GM12878 (cell line): ENCODE results near the gene TPBG. TPM values are rescaled to one million over a fixed set of nuclear protein-coding genes. Genes with fewer than 3 reads are reported as not detected.
"Not testable (repeated sequence)": the region's sequence is repeated elsewhere in the genome, so short reads cannot be mapped to it uniquely, and the experiment has no call there.

ENCODE experiments used
- ATAC-seq: fragments of 200-7000 bp; cut with Tn5 transposase; 3 replicates; pipeline ENCODE4 v1.9.1; 2020; ENCODE audit warnings: mild to moderate bottlenecking, moderate library complexity
- BruUV-seq: library from RNA; stranded (reverse); fragments of 400-500 nt; replicated peaks from 2 replicates; lab custom pipeline; 2021; lab: Mats Ljungman, UMichigan
- CTCF ChIA-PET: fragments of 300-600 bp; sonication (Branson Sonifier 250); formaldehyde crosslinking; extraction: SDS; loops from one replicate; lab custom pipeline; 2021; ENCODE audit warnings: inconsistent platforms; lab: Yijun Ruan, JAX
- POLR2A ChIA-PET: fragments of 350-600 bp; formaldehyde crosslinking; extraction: SDS; loops from one replicate; lab custom pipeline; 2021; ENCODE audit warnings: inconsistent platforms; lab: Charles Lee
- RAD21 ChIA-PET: fragments of 300-600 bp; sonication (Branson Sonifier 250); formaldehyde crosslinking; loops from one replicate; lab custom pipeline; 2023; ENCODE audit warnings: antibody characterized with exemption; ENCODE audit not compliant: unreplicated experiment; lab: Charles Lee
- SMC1A ChIA-PET: fragments of 300-600 bp; sonication (Branson Sonifier 250); formaldehyde crosslinking; loops from one replicate; lab custom pipeline; 2023; ENCODE audit not compliant: unreplicated experiment, uncharacterized antibody; lab: Charles Lee
- DNase-seq: peaks from one replicate; pipeline ENCODE4 v3.0.0-alpha.2; 2011; ENCODE audit warnings: low read depth, low spot score
- FAIRE-seq: peaks from 3 replicates; lab custom pipeline; 2011; peaks lifted over from hg19 to GRCh38; lab: Jason Lieb, UNC
- H2AFZ ChIP-seq: 2 replicates; pipeline ENCODE4 v1.6.0; 2011; ENCODE audit warnings: low read depth, low read length, control low read depth; ENCODE audit not compliant: control insufficient read depth
- H3K27ac ChIP-seq: 2 replicates; pipeline ENCODE4 v1.5.1; 2011; ENCODE audit warnings: control low read depth; ENCODE audit not compliant: control insufficient read depth, insufficient read depth
- H3K27me3 ChIP-seq, 2 experiments: replicated peaks in 1 of 2; 2 replicates each; pipeline versions ENCODE4 v1.6.0 to v1.6.1; 2011; ENCODE audit warnings: low read length in 1 of 2; ENCODE audit not compliant: control insufficient read depth in 2 of 2, insufficient read depth in 2 of 2
- H3K36me3 ChIP-seq, 2 experiments: 2 replicates each; pipeline ENCODE4 v1.5.1; 2011; ENCODE audit warnings: low read length in 1 of 2; ENCODE audit not compliant: control insufficient read depth in 2 of 2, insufficient read depth in 2 of 2
- H3K4me1 ChIP-seq: 2 replicates; pipeline ENCODE4 v1.6.1; 2011; ENCODE audit warnings: mild to moderate bottlenecking, low read length, moderate library complexity, mixed read lengths; ENCODE audit not compliant: control insufficient read depth, insufficient read depth
- H3K4me2 ChIP-seq: 2 replicates; pipeline ENCODE4 v1.6.0; 2011; ENCODE audit warnings: control low read depth; ENCODE audit not compliant: control insufficient read depth, insufficient read depth
- H3K4me3 ChIP-seq: fragments of 200-600 bp; sonication (generic); 2 replicates; pipeline ENCODE4 v1.5.1; 2016
- H3K79me2 ChIP-seq: 2 replicates; pipeline ENCODE4 v1.6.0; 2011; ENCODE audit warnings: low read length; ENCODE audit not compliant: control insufficient read depth, insufficient read depth
- H3K9ac ChIP-seq: 2 replicates; pipeline ENCODE4 v1.8.0; 2011; ENCODE audit warnings: low read length, control low read depth, mixed read lengths; ENCODE audit not compliant: control insufficient read depth, insufficient read depth
- H3K9me3 ChIP-seq: replicated peaks from 3 replicates; pipeline ENCODE4 v1.5.1; 2011; ENCODE audit warnings: mild to moderate bottlenecking, low read length; ENCODE audit not compliant: control insufficient read depth, insufficient read depth
- H4K20me1 ChIP-seq: 2 replicates; pipeline ENCODE4 v1.6.0; 2011; ENCODE audit not compliant: control insufficient read depth, insufficient read depth
- BACH1 ChIP-seq: fragments of 450-650 bp; IDR thresholded peaks from 2 replicates; pipeline ENCODE4 v1.6.1; 2017; ENCODE audit warnings: mild to moderate bottlenecking, borderline replicate concordance
- CREB1 ChIP-seq: IDR thresholded peaks from 2 replicates; pipeline ENCODE4 v1.6.1; 2012; ENCODE audit warnings: low read depth, mild to moderate bottlenecking, inconsistent platforms
- EGR1 ChIP-seq, 2 experiments: IDR thresholded peaks; 1 replicate in 1 of 2; 2 replicates in 1 of 2; pipeline ENCODE4 v1.6.1; 2011 to 2012; ENCODE audit warnings: low read depth in 2 of 2, low read length in 2 of 2, borderline replicate concordance in 1 of 2, mild to moderate bottlenecking in 1 of 2, moderate library complexity in 1 of 2
- FOXK2 ChIP-seq: fragments of 450-650 bp; IDR thresholded peaks from 2 replicates; pipeline ENCODE4 v1.6.1; 2017; ENCODE audit warnings: mild to moderate bottlenecking, moderate library complexity
- NRF1 ChIP-seq: conservative IDR thresholded peaks from 2 replicates; pipeline ENCODE4 v1.6.1; 2011; ENCODE audit warnings: mild to moderate bottlenecking, low read depth, low read length, improper control_type of control experiment
- SREBF2 ChIP-seq: IDR thresholded peaks from 2 replicates; pipeline ENCODE4 v1.6.1; 2012; ENCODE audit warnings: mild to moderate bottlenecking, low read length
- TAF1 ChIP-seq: IDR thresholded peaks from 2 replicates; pipeline ENCODE4 v1.6.1; 2011; ENCODE audit warnings: mild to moderate bottlenecking, low read depth, low read length, borderline replicate concordance
- TARDBP ChIP-seq: IDR thresholded peaks from 2 replicates; pipeline ENCODE4 v1.6.1; 2016; ENCODE audit warnings: borderline replicate concordance
- whole genome bisulfite sequencing: methylation state at CpG from one replicate; pipeline ENCODE4 v1.1.6; 2016; ENCODE audit warnings: low lambda C conversion rate; ENCODE audit not compliant: insufficient replicate concordance, insufficient coverage; ENCODE audit errors: missing lambda C conversion rate; 5-methylcytosine and 5-hydroxymethylcytosine counted together
- in situ Hi-C: fragments of 300-500 bp; cut with MboI; formaldehyde crosslinking; loops from 9 replicates; pipeline ENCODE4 v1.14.3; 2018; ENCODE audit warnings: mixed read lengths
- intact Hi-C: fragments of 100-400 bp; cut with micrococcal nuclease; formaldehyde crosslinking; loops from one replicate; pipeline ENCODE4 v1.14.2; 2022; ENCODE audit not compliant: unreplicated experiment
- polyA plus RNA-seq, 11 experiments: library from polyadenylated mRNA; depleted of rRNA in 4 of 11; unstranded in 6 of 11; stranded (reverse) in 5 of 11; fragments of >200 nt; fragmentation: Nextera tagmentation in 4 of 11; fragmentation: Illumina TruSeq in 1 of 11; extraction: Ambion mirVana in 4 of 11; extraction: Trizol in 1 of 11; gene quantifications; 1 replicate in 1 of 11; 2 replicates in 10 of 11; pipeline versions ENCODE4 v1.2.1 to v1.2.3, GENCODE V29; 2011 to 2016; ENCODE audit warnings: inconsistent platforms in 2 of 11, missing spikeins in 2 of 11, low read depth in 1 of 11
- total RNA-seq, 4 experiments: library from RNA; depleted of rRNA in 3 of 4; stranded (reverse); fragments of >200 nt in 3 of 4; fragmentation: Illumina TruSeq in 1 of 4; extraction: Trizol in 1 of 4; gene quantifications; 2 replicates each; pipeline versions ENCODE4 v1.2.1 to v1.2.3, GENCODE V29; 2013 to 2021
- TF ChIP-seq, protein P1 (sequence below): fragments of 450-650 bp; formaldehyde crosslinking; IDR thresholded peaks from 2 replicates; pipeline ENCODE4 v1.4.0; 2020; ENCODE audit warnings: mild to moderate bottlenecking, moderate library complexity

The TPBG gene
- total and polyA plus RNA-seq, 10 of the 15 experiments (the other 5 are each of a cell fraction or from before 2014, with no cell fraction given) = 0.06 to 0.98 (median 0.66) TPM

DNA sequence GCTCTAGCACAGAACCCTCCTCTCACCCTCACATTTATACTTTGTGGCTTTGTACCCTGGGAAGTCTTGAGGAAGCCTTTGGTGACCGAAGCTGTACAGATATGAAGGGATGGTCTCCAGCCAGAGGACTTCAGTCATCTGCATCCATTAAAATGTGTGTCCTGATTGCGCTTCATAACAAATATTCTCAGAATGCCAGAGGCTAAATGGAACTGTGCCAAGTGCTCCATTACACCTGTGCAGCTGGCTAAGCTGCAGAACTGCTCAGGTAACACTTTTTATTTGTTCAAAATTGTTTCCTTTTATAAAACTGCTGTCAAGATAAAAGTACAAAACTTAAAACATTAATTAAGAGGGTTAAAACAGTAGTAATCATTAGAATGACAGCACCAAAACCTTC, 22.3 kb downstream of the TPBG start:
- ATAC-seq (peak; percentile 27), FAIRE-seq (no peak), DNase-seq (no peak)
- no peak for TF ChIP-seq SREBF2
- no peak for TF ChIP-seq TARDBP
- TF ChIP-seq TAF1 = no peak
- TF ChIP-seq FOXK2 = no peak
- no peak for TF ChIP-seq BACH1
- no peak for TF ChIP-seq EGR1 (IDR thresholded peaks at IDR 0.05; ENCODE audit: borderline replicate concordance in 1 of 2, low read depth in 2 of 2, low read length in 2 of 2)
- no peak for TF ChIP-seq NRF1
- TF ChIP-seq, protein P1, sequence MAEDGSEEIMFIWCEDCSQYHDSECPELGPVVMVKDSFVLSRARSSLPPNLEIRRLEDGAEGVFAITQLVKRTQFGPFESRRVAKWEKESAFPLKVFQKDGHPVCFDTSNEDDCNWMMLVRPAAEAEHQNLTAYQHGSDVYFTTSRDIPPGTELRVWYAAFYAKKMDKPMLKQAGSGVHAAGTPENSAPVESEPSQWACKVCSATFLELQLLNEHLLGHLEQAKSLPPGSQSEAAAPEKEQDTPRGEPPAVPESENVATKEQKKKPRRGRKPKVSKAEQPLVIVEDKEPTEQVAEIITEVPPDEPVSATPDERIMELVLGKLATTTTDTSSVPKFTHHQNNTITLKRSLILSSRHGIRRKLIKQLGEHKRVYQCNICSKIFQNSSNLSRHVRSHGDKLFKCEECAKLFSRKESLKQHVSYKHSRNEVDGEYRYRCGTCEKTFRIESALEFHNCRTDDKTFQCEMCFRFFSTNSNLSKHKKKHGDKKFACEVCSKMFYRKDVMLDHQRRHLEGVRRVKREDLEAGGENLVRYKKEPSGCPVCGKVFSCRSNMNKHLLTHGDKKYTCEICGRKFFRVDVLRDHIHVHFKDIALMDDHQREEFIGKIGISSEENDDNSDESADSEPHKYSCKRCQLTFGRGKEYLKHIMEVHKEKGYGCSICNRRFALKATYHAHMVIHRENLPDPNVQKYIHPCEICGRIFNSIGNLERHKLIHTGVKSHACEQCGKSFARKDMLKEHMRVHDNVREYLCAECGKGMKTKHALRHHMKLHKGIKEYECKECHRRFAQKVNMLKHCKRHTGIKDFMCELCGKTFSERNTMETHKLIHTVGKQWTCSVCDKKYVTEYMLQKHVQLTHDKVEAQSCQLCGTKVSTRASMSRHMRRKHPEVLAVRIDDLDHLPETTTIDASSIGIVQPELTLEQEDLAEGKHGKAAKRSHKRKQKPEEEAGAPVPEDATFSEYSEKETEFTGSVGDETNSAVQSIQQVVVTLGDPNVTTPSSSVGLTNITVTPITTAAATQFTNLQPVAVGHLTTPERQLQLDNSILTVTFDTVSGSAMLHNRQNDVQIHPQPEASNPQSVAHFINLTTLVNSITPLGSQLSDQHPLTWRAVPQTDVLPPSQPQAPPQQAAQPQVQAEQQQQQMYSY (CRISPR knock-in tag) = no peak
- no peak for TF ChIP-seq CREB1
- H3K9ac ChIP-seq = no peak overlapping the region
- in situ Hi-C loops = no loop called here
- POLR2A ChIA-PET = no interaction called here
- no peaks in the 10 kb centered on the region; the same call in 1 of the 2 replicates for H4K20me1 ChIP-seq
- H3K9me3 ChIP-seq = no peaks in the 10 kb centered on the region
- SMC1A ChIA-PET = no interaction called here
- H3K4me1 ChIP-seq = peaks cover 21% of the 10 kb centered on the region
- intact Hi-C loops = no loop called here
- H3K4me3 ChIP-seq = no peak overlapping the region
- 75% methylated on average over 2 of the region's 2 CpGs for whole genome bisulfite sequencing
- H3K27ac ChIP-seq = no peak overlapping the region
- peak overlapping the region; percentile 15; the same call in 1 of the 2 replicates for H2AFZ ChIP-seq
- no peaks in the 10 kb centered on the region for H3K36me3 ChIP-seq
- no peaks in the 10 kb centered on the region for H3K79me2 ChIP-seq
- no peak overlapping the region for H3K4me2 ChIP-seq
- CTCF ChIA-PET = no interaction called here
- RAD21 ChIA-PET = no interaction called here
- H3K27me3 ChIP-seq = no peaks in the 10 kb centered on the region
- BruUV-seq = no TSS peak

DNA sequence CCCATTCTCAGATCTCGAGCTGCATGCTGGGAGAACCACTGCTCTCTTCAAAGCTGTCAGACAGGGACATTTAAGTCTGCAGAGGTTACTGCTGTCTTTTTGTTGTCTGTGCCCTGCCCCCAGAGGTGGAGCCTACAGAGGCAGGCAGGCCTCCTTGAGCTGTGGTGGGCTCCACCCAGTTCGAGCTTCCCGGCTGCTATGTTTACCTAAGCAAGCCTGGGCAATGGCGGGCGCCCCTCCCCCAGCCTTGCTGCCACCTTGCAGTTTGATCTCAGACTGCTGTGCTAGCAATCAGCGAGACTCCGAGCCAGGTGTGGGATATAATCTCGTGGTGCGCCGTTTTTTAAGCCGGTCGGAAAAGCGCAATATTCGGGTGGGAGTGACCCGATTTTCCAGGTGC, 31.2 kb downstream of the TPBG start:
- H3K4me3 ChIP-seq, H3K36me3 ChIP-seq, H3K4me1 ChIP-seq, DNase-seq, BruUV-seq, in situ Hi-C loops, intact Hi-C loops, FAIRE-seq, H3K79me2 ChIP-seq, SMC1A ChIA-PET, H2AFZ ChIP-seq, H3K9ac ChIP-seq, H3K27me3 ChIP-seq, RAD21 ChIA-PET, H4K20me1 ChIP-seq, H3K27ac ChIP-seq, H3K9me3 ChIP-seq, H3K4me2 ChIP-seq, CTCF ChIA-PET, ATAC-seq, POLR2A ChIA-PET: not testable (repeated sequence)
- WGBS = 77% methylated on average over 15 of the region's 15 CpGs
